ENCODE results near the gene BAIAP2.
A peak's percentile ranks its signal among the peaks of the same experiment; 100 is the strongest.

The BAIAP2 gene

GRCh38 chr17:81126281-81127132 lies 91.6 kb downstream of the BAIAP2 start:
- H3K4me3 ChIP-seq (ENCODE audit: low read depth in 1 of 2, low read length in 2 of 2), result no peak overlapping the region
- H3K27ac ChIP-seq (ENCODE audit: low read depth, low read length), result no peak overlapping the region
- H3K4me1 ChIP-seq (ENCODE audit: control insufficient read depth in 1 of 2, insufficient read depth in 2 of 2, low read length in 2 of 2), result peaks cover 0 to 5% of the 10 kb centered on the region in 2 donors

GRCh38 chr17:81127133-81127455 lies 92.1 kb downstream of the BAIAP2 start:
- H3K27me3 ChIP-seq (ENCODE audit: control insufficient read depth in 1 of 2, insufficient read depth in 2 of 2, low read length in 2 of 2), result no peaks in the 10 kb centered on the region
- H3K9ac ChIP-seq (ENCODE audit: low read depth in 1 of 2, low read length in 2 of 2), result no peak overlapping the region
- H3K9me3 ChIP-seq (ENCODE audit: control insufficient read depth in 1 of 2, low read length in 2 of 2), result no peaks in the 10 kb centered on the region
- H3K36me3 ChIP-seq (ENCODE audit: control insufficient read depth in 1 of 2, insufficient read depth in 2 of 2, low read length in 2 of 2), result peaks cover 0 to 18% of the 10 kb centered on the region in 2 donors
- H3K4me3 ChIP-seq (ENCODE audit: low read depth in 1 of 2, low read length in 2 of 2), result no peak overlapping the region
- no peak overlapping the region for H3K27ac ChIP-seq (ENCODE audit: low read depth, low read length)
- peaks cover 0 to 7% of the 10 kb centered on the region in 2 donors for H3K4me1 ChIP-seq (ENCODE audit: control insufficient read depth in 1 of 2, insufficient read depth in 2 of 2, low read length in 2 of 2)

More at GRCh38 chr17:81126281-81127132, 91.6 kb downstream of the BAIAP2 start:
- no peak overlapping the region for H3K9ac ChIP-seq (ENCODE audit: low read depth in 1 of 2, low read length in 2 of 2)
- H3K27me3 ChIP-seq (ENCODE audit: control insufficient read depth in 1 of 2, insufficient read depth in 2 of 2, low read length in 2 of 2), result no peaks in the 10 kb centered on the region
- H3K9me3 ChIP-seq (ENCODE audit: control insufficient read depth in 1 of 2, low read length in 2 of 2), result no peaks in the 10 kb centered on the region
- H3K36me3 ChIP-seq (ENCODE audit: control insufficient read depth in 1 of 2, insufficient read depth in 2 of 2, low read length in 2 of 2), result peaks cover 0 to 18% of the 10 kb centered on the region in 2 donors

GRCh38 chr17:81127526-81128177 lies 92.7 kb downstream of the BAIAP2 start:
- Histone ChIP-seq H3K4me1 (ENCODE audit: control insufficient read depth in 1 of 2, insufficient read depth in 2 of 2, low read length in 2 of 2) (peaks cover 3 to 11% of the 10 kb centered on the region in 2 donors), H3K9ac (ENCODE audit: low read depth in 1 of 2, low read length in 2 of 2) (no peak overlapping the region), H3K27ac (ENCODE audit: low read depth, low read length) (no peak overlapping the region), H3K27me3 (ENCODE audit: control insufficient read depth in 1 of 2, insufficient read depth in 2 of 2, low read length in 2 of 2) (no peaks in the 10 kb centered on the region), H3K4me3 (ENCODE audit: low read depth in 1 of 2, low read length in 2 of 2) (no peak overlapping the region), H3K36me3 (ENCODE audit: control insufficient read depth in 1 of 2, insufficient read depth in 2 of 2, low read length in 2 of 2) (peaks cover 0 to 18% of the 10 kb centered on the region in 2 donors), H3K9me3 (ENCODE audit: control insufficient read depth in 1 of 2, low read length in 2 of 2) (no peaks in the 10 kb centered on the region)

- Histone ChIP-seq H3K9me3 (ENCODE audit: control insufficient read depth in 1 of 2, low read length in 2 of 2) (no peaks in the 10 kb centered on the region), H3K4me3 (ENCODE audit: low read depth in 1 of 2, low read length in 2 of 2) (no peak overlapping the region), H3K4me1 (ENCODE audit: control insufficient read depth in 1 of 2, insufficient read depth in 2 of 2, low read length in 2 of 2) (peaks cover 10 to 18% of the 10 kb centered on the region in 2 donors), H3K9ac (ENCODE audit: low read depth in 1 of 2, low read length in 2 of 2) (no peak overlapping the region), H3K27ac (ENCODE audit: low read depth, low read length) (no peak overlapping the region), H3K27me3 (ENCODE audit: control insufficient read depth in 1 of 2, insufficient read depth in 2 of 2, low read length in 2 of 2) (no peaks in the 10 kb centered on the region), H3K36me3 (ENCODE audit: control insufficient read depth in 1 of 2, insufficient read depth in 2 of 2, low read length in 2 of 2) (peaks cover 0 to 11% of the 10 kb centered on the region in 2 donors)
Measured at GRCh38 chr17:81128338-81128737, 93.4 kb downstream of the BAIAP2 start.

GRCh38 chr17:81128774-81129173 lies 93.8 kb downstream of the BAIAP2 start:
- Histone ChIP-seq H3K4me1 (ENCODE audit: control insufficient read depth in 1 of 2, insufficient read depth in 2 of 2, low read length in 2 of 2) (peaks cover 14 to 23% of the 10 kb centered on the region in 2 donors), H3K9me3 (ENCODE audit: control insufficient read depth in 1 of 2, low read length in 2 of 2) (no peaks in the 10 kb centered on the region), H3K9ac (ENCODE audit: low read depth in 1 of 2, low read length in 2 of 2) (no peak overlapping the region), H3K27ac (ENCODE audit: low read depth, low read length) (no peak overlapping the region), H3K36me3 (ENCODE audit: control insufficient read depth in 1 of 2, insufficient read depth in 2 of 2, low read length in 2 of 2) (peaks cover 0 to 11% of the 10 kb centered on the region in 2 donors), H3K4me3 (ENCODE audit: low read depth in 1 of 2, low read length in 2 of 2) (no peak overlapping the region), H3K27me3 (ENCODE audit: control insufficient read depth in 1 of 2, insufficient read depth in 2 of 2, low read length in 2 of 2) (no peaks in the 10 kb centered on the region)

- Histone ChIP-seq H3K9ac (ENCODE audit: low read depth in 1 of 2, low read length in 2 of 2) (peak overlapping the region; percentile 18 to 41), H3K9me3 (ENCODE audit: control insufficient read depth in 1 of 2, low read length in 2 of 2) (no peaks in the 10 kb centered on the region), H3K4me1 (ENCODE audit: control insufficient read depth in 1 of 2, insufficient read depth in 2 of 2, low read length in 2 of 2) (peaks cover 14 to 23% of the 10 kb centered on the region in 2 donors), H3K27ac (ENCODE audit: low read depth, low read length) (no peak overlapping the region), H3K36me3 (ENCODE audit: control insufficient read depth in 1 of 2, insufficient read depth in 2 of 2, low read length in 2 of 2) (peaks cover 0 to 11% of the 10 kb centered on the region in 2 donors), H3K27me3 (ENCODE audit: control insufficient read depth in 1 of 2, insufficient read depth in 2 of 2, low read length in 2 of 2) (no peaks in the 10 kb centered on the region), H3K4me3 (ENCODE audit: low read depth in 1 of 2, low read length in 2 of 2) (no peak overlapping the region)
Measured at GRCh38 chr17:81129289-81129688, 94.3 kb downstream of the BAIAP2 start.

- Histone ChIP-seq H3K9ac (ENCODE audit: low read depth in 1 of 2, low read length in 2 of 2) (peak overlapping the region; percentile 18 to 41), H3K4me1 (ENCODE audit: control insufficient read depth in 1 of 2, insufficient read depth in 2 of 2, low read length in 2 of 2) (peaks cover 14 to 23% of the 10 kb centered on the region in 2 donors), H3K36me3 (ENCODE audit: control insufficient read depth in 1 of 2, insufficient read depth in 2 of 2, low read length in 2 of 2) (peaks cover 0 to 7% of the 10 kb centered on the region in 2 donors), H3K27me3 (ENCODE audit: control insufficient read depth in 1 of 2, insufficient read depth in 2 of 2, low read length in 2 of 2) (no peaks in the 10 kb centered on the region), H3K9me3 (ENCODE audit: control insufficient read depth in 1 of 2, low read length in 2 of 2) (no peaks in the 10 kb centered on the region), H3K4me3 (ENCODE audit: low read depth in 1 of 2, low read length in 2 of 2) (peak overlapping the region; percentile 73 to 78), H3K27ac (ENCODE audit: low read depth, low read length) (no peak overlapping the region)
Measured at GRCh38 chr17:81129711-81130367, 94.9 kb downstream of the BAIAP2 start.

- H3K36me3 ChIP-seq (ENCODE audit: control insufficient read depth in 1 of 2, insufficient read depth in 2 of 2, low read length in 2 of 2), result peaks cover 0 to 7% of the 10 kb centered on the region in 2 donors
- H3K4me1 ChIP-seq (ENCODE audit: control insufficient read depth in 1 of 2, insufficient read depth in 2 of 2, low read length in 2 of 2), result peaks cover 14 to 26% of the 10 kb centered on the region in 2 donors
- peak overlapping the region; percentile 81 to 98 for H3K9ac ChIP-seq (ENCODE audit: low read depth in 1 of 2, low read length in 2 of 2)
Measured at GRCh38 chr17:81130385-81131361, 95.7 kb downstream of the BAIAP2 start.

GRCh38 chr17:81131486-81132196 lies 96.7 kb downstream of the BAIAP2 start:
- peak overlapping the region; percentile 81 to 98 for H3K9ac ChIP-seq (ENCODE audit: low read depth in 1 of 2, low read length in 2 of 2)
- no peaks in the 10 kb centered on the region for H3K9me3 ChIP-seq (ENCODE audit: control insufficient read depth in 1 of 2, low read length in 2 of 2)
- H3K27ac ChIP-seq (ENCODE audit: low read depth, low read length), result peak overlapping the region; percentile 89
- H3K36me3 ChIP-seq (ENCODE audit: control insufficient read depth in 1 of 2, insufficient read depth in 2 of 2, low read length in 2 of 2), result peaks cover 0 to 1% of the 10 kb centered on the region in 2 donors
- H3K4me1 ChIP-seq (ENCODE audit: control insufficient read depth in 1 of 2, insufficient read depth in 2 of 2, low read length in 2 of 2), result peaks cover 14 to 26% of the 10 kb centered on the region in 2 donors
- no peaks in the 10 kb centered on the region for H3K27me3 ChIP-seq (ENCODE audit: control insufficient read depth in 1 of 2, insufficient read depth in 2 of 2, low read length in 2 of 2)
- peak overlapping the region; percentile 73 to 78 for H3K4me3 ChIP-seq (ENCODE audit: low read depth in 1 of 2, low read length in 2 of 2)

More at GRCh38 chr17:81130385-81131361, 95.7 kb downstream of the BAIAP2 start:
- peak overlapping the region; percentile 73 to 78 for H3K4me3 ChIP-seq (ENCODE audit: low read depth in 1 of 2, low read length in 2 of 2)
- no peaks in the 10 kb centered on the region for H3K9me3 ChIP-seq (ENCODE audit: control insufficient read depth in 1 of 2, low read length in 2 of 2)
- peak overlapping the region; percentile 89 for H3K27ac ChIP-seq (ENCODE audit: low read depth, low read length)
- no peaks in the 10 kb centered on the region for H3K27me3 ChIP-seq (ENCODE audit: control insufficient read depth in 1 of 2, insufficient read depth in 2 of 2, low read length in 2 of 2)

All from duodenal mucosa (tissue), 2 donors.